ENCODE data around the gene NFKBIE.

DNA sequence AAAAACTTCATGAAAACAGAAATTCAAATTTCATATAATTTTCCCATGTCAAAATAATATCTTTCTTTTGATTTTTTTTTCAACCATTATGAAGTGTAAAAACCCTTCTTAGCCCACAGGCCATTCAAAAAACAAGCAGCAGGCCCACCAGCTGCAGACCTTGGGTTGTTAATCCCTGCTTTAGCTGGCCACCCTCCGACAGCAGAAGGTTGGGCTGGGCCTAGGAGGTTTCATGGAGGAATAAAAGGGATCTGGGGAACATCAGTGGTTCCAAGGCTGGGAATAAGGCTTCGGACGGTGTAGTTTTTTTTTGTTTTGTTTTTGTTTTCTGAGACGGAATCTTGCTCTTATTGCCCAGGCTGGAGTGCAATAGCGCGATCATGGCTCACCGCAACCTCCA lies 22.0 kb downstream of the NFKBIE start:
- no peak for TF ChIP-seq POLR2A (IDR thresholded peaks at IDR 0.05)
- TF ChIP-seq CTCF (IDR thresholded peaks at IDR 0.05), result no peak
- TF ChIP-seq POLR2AphosphoS5 (IDR thresholded peaks at IDR 0.05), result no peak
